GM23248 (cell line): ENCODE results near the gene KCNIP3.
"Not testable (repeated sequence)": the region's sequence is repeated elsewhere in the genome, so short reads cannot be mapped to it uniquely, and the experiment has no call there.

Source experiments
- EZH2 ChIP-seq: fragments of 200-600 bp; sonication (generic); IDR thresholded peaks from 2 replicates; pipeline ENCODE4 v1.6.1; 2018; ENCODE audit warnings: antibody characterized with exemption, mild to moderate bottlenecking; ENCODE audit not compliant: insufficient read depth, poor library complexity, severe bottlenecking
- EZH2phosphoT487 ChIP-seq: fragments of 200-600 bp; sonication (generic); IDR thresholded peaks from 2 replicates; pipeline ENCODE4 v1.6.1; 2018; ENCODE audit warnings: antibody characterized with exemption, moderate library complexity, mild to moderate bottlenecking, low read depth; ENCODE audit not compliant: insufficient read depth

DNA sequence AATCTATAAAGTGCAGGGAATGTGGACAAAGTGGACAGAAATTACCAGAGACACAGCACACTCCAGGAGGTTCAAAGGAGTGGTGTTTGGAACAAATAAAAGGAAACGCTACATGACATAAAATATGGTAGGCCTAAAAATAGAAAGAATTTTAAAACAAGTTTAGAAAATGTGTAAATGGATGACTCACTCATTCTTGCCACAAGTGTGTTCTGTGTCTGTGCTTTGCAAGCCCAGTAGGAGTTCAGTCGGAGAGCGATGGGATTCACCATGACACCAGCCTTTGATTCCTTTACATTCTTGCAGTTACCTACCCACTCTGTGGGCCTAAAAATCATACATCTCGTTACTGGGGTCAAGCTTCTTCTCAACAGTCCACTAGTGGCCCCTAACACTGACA, 136.2 kb downstream of the KCNIP3 start:
- TF ChIP-seq EZH2, EZH2phosphoT487: not testable (repeated sequence)
